Measurements from ENCODE around the gene SERPINB12.

Gene SERPINB12

GRCh38 chr18:63603355-63603754 is 61.2 kb downstream of the SERPINB12 start:
- DNase-seq (ENCODE audit: low read depth in 2 of 2): no peak

GRCh38 chr18:63603772-63604171 is 61.6 kb downstream of the SERPINB12 start:
- no peak for DNase-seq (ENCODE audit: low read depth in 2 of 2)

- no peak for DNase-seq (ENCODE audit: low read depth in 2 of 2)
Measured at GRCh38 chr18:63604791-63605567, 62.8 kb downstream of the SERPINB12 start.

GRCh38 chr18:63606526-63606925 is 64.4 kb downstream of the SERPINB12 start:
- no peak for DNase-seq (ENCODE audit: low read depth in 2 of 2)

GRCh38 chr18:63613420-63613819 is 71.3 kb downstream of the SERPINB12 start:
- no peak for DNase-seq (ENCODE audit: low read depth in 2 of 2)

GRCh38 chr18:63617049-63617914 is 75.1 kb downstream of the SERPINB12 start:
- DNase-seq (ENCODE audit: low read depth in 2 of 2): no peak

GRCh38 chr18:63617915-63618234 is 75.7 kb downstream of the SERPINB12 start:
- DNase-seq (ENCODE audit: low read depth in 2 of 2): no peak
